Fibroblast of skin of abdomen (primary cell): Measurements from ENCODE around the gene THSD7A.

Experiments
- DNase-seq: peaks from one replicate; pipeline ENCODE4 v3.0.0-alpha.2; 2013

The THSD7A gene

GRCh38 chr7:11817111-11817740, 14.8 kb downstream of the THSD7A start:
- DNase-seq: no peak

- no peak for DNase-seq
Observed at GRCh38 chr7:11811709-11812108, 20.3 kb downstream of the THSD7A start.

- no peak for DNase-seq
Observed at GRCh38 chr7:11810043-11810625, 21.9 kb downstream of the THSD7A start.

- no peak for DNase-seq
Observed at GRCh38 chr7:11807000-11807399, 25.0 kb downstream of the THSD7A start.

- DNase-seq: no peak
Observed at GRCh38 chr7:11804621-11805020, 27.4 kb downstream of the THSD7A start.

GRCh38 chr7:11795231-11795630, 36.8 kb downstream of the THSD7A start:
- no peak for DNase-seq

GRCh38 chr7:11792166-11792565, 39.8 kb downstream of the THSD7A start:
- DNase-seq: no peak

GRCh38 chr7:11788568-11788967, 43.4 kb downstream of the THSD7A start:
- no peak for DNase-seq

GRCh38 chr7:11787534-11787933, 44.5 kb downstream of the THSD7A start:
- no peak for DNase-seq

- peak; percentile 24 for DNase-seq
Observed at GRCh38 chr7:11786186-11786585, 45.8 kb downstream of the THSD7A start.

GRCh38 chr7:11784769-11785536, 47.0 kb downstream of the THSD7A start:
- no peak for DNase-seq

GRCh38 chr7:11779864-11780674, 51.9 kb downstream of the THSD7A start:
- DNase-seq: no peak

- DNase-seq: no peak
Observed at GRCh38 chr7:11776039-11776438, 56.0 kb downstream of the THSD7A start.

- DNase-seq: no peak
Observed at GRCh38 chr7:11775401-11775800, 56.6 kb downstream of the THSD7A start.

GRCh38 chr7:11768263-11768662, 63.7 kb downstream of the THSD7A start:
- DNase-seq: no peak

GRCh38 chr7:11767148-11767547, 64.8 kb downstream of the THSD7A start:
- DNase-seq: no peak

GRCh38 chr7:11760372-11760771, 71.6 kb downstream of the THSD7A start:
- peak; percentile 21 for DNase-seq

GRCh38 chr7:11758627-11759111, 73.3 kb downstream of the THSD7A start:
- DNase-seq: no peak

- no peak for DNase-seq
Observed at GRCh38 chr7:11757153-11757552, 74.8 kb downstream of the THSD7A start.

- DNase-seq: no peak
Observed at GRCh38 chr7:11754933-11755332, 77.1 kb downstream of the THSD7A start.

GRCh38 chr7:11754123-11754522, 77.9 kb downstream of the THSD7A start:
- no peak for DNase-seq

- DNase-seq: no peak
Observed at GRCh38 chr7:11753433-11753832, 78.6 kb downstream of the THSD7A start.
